Fibroblast of skin of right quadriceps (primary cell): ENCODE data around the gene ZNF808.

Experiments used
- DNase-seq: peaks from one replicate; pipeline ENCODE4 v3.0.0-alpha.2; 2013

The ZNF808 gene

DNA sequence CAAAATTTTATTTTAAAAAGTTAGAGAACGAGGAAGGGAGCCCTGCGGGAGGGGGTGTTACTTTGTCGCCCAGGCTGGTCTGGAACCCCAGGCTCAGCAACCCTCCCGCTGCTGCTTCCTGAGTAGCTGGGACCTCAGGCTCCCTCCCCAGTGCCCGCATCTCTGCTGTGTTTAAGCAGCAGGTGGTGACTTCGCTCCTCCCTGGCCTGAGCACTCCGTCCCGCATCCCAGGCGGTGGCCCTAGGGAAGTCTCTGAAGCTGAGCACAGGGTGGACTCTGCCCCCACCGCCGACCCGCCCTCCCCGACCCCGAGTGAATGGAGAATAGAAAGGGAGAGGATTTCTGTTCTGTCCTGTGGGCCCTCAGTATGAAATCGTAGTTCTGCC, 73.2 kb downstream of the ZNF808 start:
- no peak for DNase-seq

DNA sequence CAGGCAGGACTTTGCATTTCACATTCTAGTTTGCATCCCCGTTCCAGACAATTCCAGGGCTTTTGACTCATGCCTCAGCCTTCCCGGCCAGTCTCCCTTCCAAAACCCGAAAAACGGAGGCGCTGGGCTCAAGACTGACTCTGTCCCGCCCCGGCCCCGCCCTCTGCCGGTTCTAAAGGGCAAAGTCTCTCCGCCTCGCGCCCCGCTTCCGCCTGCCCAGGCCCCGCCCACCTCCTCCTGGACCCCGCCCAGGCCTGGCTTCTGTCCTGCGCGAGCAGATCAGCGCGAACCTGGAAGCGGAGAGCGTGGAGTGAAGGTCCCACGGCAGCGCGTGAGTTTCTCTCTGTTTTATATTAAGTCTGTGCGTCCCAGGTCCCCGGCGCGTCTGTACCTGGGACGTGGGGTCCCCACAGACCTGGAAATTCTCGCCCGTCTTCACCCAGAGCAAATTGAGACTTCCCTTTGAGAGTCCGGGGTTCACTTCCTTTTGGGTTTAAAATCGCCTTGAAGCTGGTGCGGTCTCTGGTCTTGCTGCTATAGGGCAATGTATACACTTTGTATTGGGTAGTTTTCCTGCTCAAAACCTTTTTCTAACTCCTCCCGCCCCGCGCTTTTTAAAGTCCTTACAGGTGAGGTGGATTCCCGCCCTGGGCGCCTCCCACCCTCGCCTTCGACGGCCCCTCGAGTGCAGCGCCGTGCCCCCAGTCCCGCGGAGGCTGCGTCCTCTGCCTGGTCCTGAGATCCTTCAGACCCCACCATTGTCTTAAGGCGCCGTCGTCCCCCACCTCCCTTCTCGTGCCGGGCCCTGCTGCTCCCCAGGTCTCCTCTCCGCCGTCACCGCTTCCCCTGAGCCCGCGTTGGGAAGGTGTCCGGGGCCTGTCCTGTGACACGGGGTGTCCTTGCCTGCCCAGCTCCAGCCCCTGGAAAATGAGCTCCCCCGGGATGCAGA, 73.8 kb downstream of the ZNF808 start:
- DNase-seq = peak; percentile 86

DNA sequence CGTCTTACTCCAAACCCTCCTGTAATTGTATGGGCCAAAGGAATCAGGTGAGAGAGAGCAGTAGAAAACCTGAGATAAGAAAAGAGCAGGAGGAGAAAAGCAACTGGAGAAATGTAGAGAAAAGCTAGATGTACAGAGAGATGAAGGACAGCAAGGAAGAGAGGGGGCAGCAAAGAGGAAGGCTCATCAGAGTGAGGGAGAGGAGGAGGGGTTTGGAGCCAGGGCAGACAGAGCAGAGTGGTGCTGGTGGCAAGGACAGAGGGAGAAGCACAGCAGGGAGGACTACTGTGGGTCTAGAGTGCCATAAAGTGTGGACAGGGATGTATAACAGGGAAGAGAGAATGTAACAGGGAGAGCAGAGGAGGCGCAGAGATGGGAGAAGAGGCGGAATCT, 74.5 kb downstream of the ZNF808 start:
- DNase-seq = peak; percentile 7

DNA sequence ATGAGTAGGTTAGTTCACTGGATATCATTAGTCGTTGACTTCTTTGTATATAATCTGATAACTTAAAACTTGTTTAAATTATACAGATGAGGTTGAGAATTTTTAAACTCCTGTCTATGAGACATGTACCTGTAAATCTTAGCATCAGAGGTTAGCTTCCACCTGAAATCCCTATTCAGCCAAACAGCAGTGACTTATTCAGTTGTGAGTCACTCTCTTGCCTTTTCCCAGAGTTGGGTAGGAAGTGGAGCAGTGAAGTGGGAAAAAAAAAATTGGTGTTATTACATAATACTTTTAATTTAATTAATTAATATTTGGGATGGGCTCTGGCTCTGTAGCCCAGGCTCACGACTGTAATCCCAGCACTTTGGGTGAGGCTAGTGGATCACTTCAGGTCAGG, 75.5 kb downstream of the ZNF808 start:
- DNase-seq = no peak

DNA sequence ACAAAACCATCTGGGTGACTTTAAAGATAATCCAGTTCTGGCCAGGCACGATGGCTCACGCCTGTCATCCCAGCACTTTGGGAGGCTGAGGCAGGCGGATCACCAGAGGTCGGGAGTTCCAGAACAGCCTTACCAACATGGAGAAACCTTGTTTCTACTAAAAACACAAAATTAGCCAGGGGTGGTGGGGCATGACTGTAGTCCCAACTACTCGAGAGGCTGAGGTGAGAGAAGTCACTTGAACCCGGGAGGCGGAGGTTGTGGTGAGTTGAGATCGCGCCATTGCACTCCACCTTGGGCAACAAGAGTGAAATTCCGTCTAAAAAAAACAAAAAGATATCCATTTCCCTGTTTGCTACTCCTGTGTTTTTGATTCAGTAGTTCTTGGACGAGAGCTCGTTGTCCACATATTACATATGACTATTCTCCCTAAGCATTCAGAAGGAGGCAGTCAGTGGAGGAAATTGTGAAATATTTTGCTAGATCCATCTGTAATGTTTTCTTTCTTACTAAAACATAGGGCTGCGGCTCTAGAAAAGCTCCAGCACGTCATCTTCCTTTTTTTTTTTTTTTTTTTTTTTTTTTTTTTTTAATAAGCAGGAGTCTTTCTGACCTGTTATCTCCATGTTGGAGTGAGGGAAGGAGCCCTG, 76.2 kb downstream of the ZNF808 start:
- DNase-seq = no peak
